Measurements from ENCODE around the gene EGFR.

EGFR gene

DNA sequence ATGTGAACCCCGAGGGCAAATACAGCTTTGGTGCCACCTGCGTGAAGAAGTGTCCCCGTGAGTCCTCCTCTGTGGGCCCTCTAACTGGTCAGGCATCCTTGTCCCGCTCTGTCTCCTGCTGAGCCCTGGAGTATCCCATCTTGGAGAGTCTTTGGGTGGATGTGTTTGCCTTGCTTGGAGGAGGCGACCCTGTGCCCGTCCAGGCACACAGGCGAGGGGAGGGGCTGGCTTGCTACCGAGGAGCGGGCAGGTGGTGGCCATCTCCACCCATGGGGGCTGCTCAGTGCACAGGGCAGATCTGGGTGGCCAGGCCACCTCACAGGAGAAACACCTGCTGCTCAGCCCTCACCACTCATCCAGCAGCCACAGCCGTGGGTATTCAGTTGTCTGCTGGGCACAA, 135.3 kb downstream of the EGFR start:
- no peaks in the 10 kb centered on the region for H3K9me3 ChIP-seq (ENCODE audit: insufficient read depth, low read length)
- H3K27me3 ChIP-seq (ENCODE audit: low read depth, low read length) = peaks cover 21% of the 10 kb centered on the region; the same call in 1 of the 2 replicates
- H4K20me1 ChIP-seq (ENCODE audit: insufficient read depth, low read length) = no peaks in the 10 kb centered on the region
- no peak overlapping the region for H3K9ac ChIP-seq (ENCODE audit: low read length)
- H3K4me3 ChIP-seq (ENCODE audit: low read length) = no peak overlapping the region
- no peaks in the 10 kb centered on the region for H3K36me3 ChIP-seq (replicated peaks; ENCODE audit: low read depth, low read length)
- no peaks in the 10 kb centered on the region for H3K4me1 ChIP-seq (ENCODE audit: low read length)
- no peaks in the 10 kb centered on the region for H3K79me2 ChIP-seq (ENCODE audit: low read length)
- H2AFZ ChIP-seq (ENCODE audit: low read depth, low read length) = no peak overlapping the region
- H3K27ac ChIP-seq (ENCODE audit: low read length) = no peak overlapping the region
- H3K4me2 ChIP-seq (ENCODE audit: low read length) = no peak overlapping the region
- TF ChIP-seq, protein P1, sequence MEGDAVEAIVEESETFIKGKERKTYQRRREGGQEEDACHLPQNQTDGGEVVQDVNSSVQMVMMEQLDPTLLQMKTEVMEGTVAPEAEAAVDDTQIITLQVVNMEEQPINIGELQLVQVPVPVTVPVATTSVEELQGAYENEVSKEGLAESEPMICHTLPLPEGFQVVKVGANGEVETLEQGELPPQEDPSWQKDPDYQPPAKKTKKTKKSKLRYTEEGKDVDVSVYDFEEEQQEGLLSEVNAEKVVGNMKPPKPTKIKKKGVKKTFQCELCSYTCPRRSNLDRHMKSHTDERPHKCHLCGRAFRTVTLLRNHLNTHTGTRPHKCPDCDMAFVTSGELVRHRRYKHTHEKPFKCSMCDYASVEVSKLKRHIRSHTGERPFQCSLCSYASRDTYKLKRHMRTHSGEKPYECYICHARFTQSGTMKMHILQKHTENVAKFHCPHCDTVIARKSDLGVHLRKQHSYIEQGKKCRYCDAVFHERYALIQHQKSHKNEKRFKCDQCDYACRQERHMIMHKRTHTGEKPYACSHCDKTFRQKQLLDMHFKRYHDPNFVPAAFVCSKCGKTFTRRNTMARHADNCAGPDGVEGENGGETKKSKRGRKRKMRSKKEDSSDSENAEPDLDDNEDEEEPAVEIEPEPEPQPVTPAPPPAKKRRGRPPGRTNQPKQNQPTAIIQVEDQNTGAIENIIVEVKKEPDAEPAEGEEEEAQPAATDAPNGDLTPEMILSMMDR (IDR thresholded peaks at IDR 0.05; ENCODE audit: low read depth, low read length) = no peak
- TF ChIP-seq EZH2phosphoT487 (IDR thresholded peaks at IDR 0.05; ENCODE audit: low read depth) = no peak

DNA sequence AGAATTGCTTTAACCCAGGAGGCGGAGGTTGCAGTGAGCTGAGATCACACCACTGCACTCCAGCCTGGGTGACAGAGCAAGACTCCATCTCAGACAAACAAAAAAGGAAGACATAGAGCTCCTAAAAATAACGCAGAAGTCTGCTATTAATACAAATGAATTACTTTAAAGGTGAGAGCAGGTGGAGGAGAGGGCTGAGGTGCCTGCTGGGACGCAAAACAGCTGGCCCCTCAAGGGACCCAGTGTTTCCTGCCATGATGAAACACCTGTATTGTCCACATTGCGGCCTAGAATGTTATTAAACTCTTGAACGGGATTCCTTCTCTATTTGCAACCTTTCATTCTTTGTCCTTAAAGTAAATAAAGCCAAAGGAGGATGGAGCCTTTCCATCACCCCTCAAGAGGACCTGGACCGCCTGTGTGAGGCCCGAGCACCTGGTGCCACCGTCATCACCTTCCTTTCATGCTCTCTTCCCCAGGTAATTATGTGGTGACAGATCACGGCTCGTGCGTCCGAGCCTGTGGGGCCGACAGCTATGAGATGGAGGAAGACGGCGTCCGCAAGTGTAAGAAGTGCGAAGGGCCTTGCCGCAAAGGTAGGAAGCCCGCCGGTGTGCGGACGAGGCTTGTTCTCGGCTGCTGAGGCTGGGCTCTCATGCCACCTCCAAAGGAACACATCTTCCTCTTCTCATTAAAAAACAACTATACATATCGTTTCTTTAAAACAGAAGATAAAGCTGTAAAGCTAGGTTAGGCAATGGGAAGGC, 136.7 kb downstream of the EGFR start:
- no peak overlapping the region for H2AFZ ChIP-seq (ENCODE audit: low read depth, low read length)
- TF ChIP-seq, protein P1 (IDR thresholded peaks at IDR 0.05; ENCODE audit: low read depth, low read length) = no peak
- H3K9ac ChIP-seq (ENCODE audit: low read length) = no peak overlapping the region
- no peaks in the 10 kb centered on the region for H3K79me2 ChIP-seq (ENCODE audit: low read length)
- H3K27me3 ChIP-seq (ENCODE audit: low read depth, low read length) = peaks cover 16% of the 10 kb centered on the region; the same call in 1 of the 2 replicates
- no peaks in the 10 kb centered on the region for H3K36me3 ChIP-seq (replicated peaks; ENCODE audit: low read depth, low read length)
- no peaks in the 10 kb centered on the region for H4K20me1 ChIP-seq (ENCODE audit: insufficient read depth, low read length)
- no peak overlapping the region for H3K27ac ChIP-seq (ENCODE audit: low read length)
- no peak overlapping the region for H3K4me2 ChIP-seq (ENCODE audit: low read length)
- no peak overlapping the region for H3K4me3 ChIP-seq (ENCODE audit: low read length)
- H3K4me1 ChIP-seq (ENCODE audit: low read length) = no peaks in the 10 kb centered on the region
- no peaks in the 10 kb centered on the region for H3K9me3 ChIP-seq (ENCODE audit: insufficient read depth, low read length)

DNA sequence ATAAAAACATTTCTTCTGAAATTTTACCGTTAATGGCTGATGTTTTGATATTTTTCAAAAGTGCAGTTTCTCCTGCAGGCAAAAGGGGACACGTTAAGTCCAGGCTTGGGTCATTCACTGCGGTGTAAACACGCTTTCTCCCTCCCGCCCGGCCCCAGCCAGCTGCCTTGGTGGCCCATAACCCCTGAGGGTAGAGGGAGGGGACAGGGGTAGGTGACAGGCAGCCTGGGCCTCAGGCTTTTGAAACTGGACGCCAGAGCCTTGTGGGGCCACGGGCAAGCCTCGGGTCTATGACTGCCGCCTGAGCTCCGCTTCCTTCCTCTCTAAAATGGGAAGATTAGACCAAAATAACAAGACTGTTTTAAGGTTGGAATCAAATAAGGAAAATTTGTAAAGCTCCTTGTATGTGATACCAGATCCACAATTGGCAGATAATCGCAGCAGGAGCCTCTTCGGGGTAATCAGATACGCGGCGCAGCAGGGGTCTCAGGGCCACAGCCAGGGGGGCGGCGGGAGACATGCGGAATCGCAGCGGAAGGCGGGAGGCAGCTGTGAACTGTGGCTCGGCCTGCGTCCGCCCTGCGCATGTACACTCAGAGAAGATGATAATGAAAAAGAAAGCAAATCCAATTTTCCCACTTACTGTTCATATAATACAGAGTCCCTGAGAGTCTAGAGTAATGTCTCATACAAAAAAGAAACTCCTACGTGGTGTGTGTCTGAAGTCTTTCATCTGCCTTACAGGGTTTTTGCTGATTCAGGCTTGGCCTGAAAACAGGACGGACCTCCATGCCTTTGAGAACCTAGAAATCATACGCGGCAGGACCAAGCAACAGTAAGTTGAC, 138.3 kb downstream of the EGFR start:
- Histone ChIP-seq H3K4me1 (ENCODE audit: low read length) (no peaks in the 10 kb centered on the region), H3K36me3 (replicated peaks; ENCODE audit: low read depth, low read length) (no peaks in the 10 kb centered on the region), H3K27ac (ENCODE audit: low read length) (no peak overlapping the region), H3K4me2 (ENCODE audit: low read length) (no peak overlapping the region), H3K4me3 (ENCODE audit: low read length) (no peak overlapping the region), H3K9ac (ENCODE audit: low read length) (no peak overlapping the region), H3K9me3 (ENCODE audit: insufficient read depth, low read length) (no peaks in the 10 kb centered on the region), H3K79me2 (ENCODE audit: low read length) (no peaks in the 10 kb centered on the region), H2AFZ (ENCODE audit: low read depth, low read length) (no peak overlapping the region), H4K20me1 (ENCODE audit: insufficient read depth, low read length) (no peaks in the 10 kb centered on the region), H3K27me3 (ENCODE audit: low read depth, low read length) (peaks cover 7% of the 10 kb centered on the region; the same call in 1 of the 2 replicates)
- TF ChIP-seq EZH2phosphoT487 (IDR thresholded peaks at IDR 0.05; ENCODE audit: low read depth) = no peak
- TF ChIP-seq, protein P1 (IDR thresholded peaks at IDR 0.05; ENCODE audit: low read depth, low read length) = no peak

DNA sequence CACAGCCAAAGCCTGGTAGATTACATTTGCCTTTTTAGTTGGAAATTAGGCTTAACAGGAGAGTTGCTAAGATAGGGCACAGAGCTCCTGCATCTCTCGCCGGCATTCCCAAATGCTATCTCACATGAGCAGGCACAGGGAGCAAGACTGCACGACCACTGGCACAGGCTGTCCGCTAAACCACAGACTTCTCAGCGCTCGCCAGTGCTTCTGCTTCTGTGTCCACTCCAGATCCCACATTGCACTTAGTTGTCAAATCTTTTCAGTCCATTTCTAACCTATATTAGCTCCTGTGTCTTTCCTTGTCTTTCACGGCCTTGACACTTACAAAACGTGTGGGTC, 138.9 kb downstream of the EGFR start:
- TF ChIP-seq, protein P1 (IDR thresholded peaks at IDR 0.05; ENCODE audit: low read depth, low read length) = no peak
- TF ChIP-seq EZH2phosphoT487 (IDR thresholded peaks at IDR 0.05; ENCODE audit: low read depth) = no peak

More for the DNA sequence above, 138.9 kb downstream of the EGFR start:
- Histone ChIP-seq H2AFZ (ENCODE audit: low read depth, low read length) (no peak overlapping the region), H3K4me3 (ENCODE audit: low read length) (no peak overlapping the region), H3K36me3 (replicated peaks; ENCODE audit: low read depth, low read length) (no peaks in the 10 kb centered on the region), H3K27me3 (ENCODE audit: low read depth, low read length) (peaks cover 2% of the 10 kb centered on the region; the same call in 1 of the 2 replicates), H3K9me3 (ENCODE audit: insufficient read depth, low read length) (no peaks in the 10 kb centered on the region), H4K20me1 (ENCODE audit: insufficient read depth, low read length) (no peaks in the 10 kb centered on the region), H3K27ac (ENCODE audit: low read length) (no peak overlapping the region), H3K9ac (ENCODE audit: low read length) (no peak overlapping the region), H3K4me2 (ENCODE audit: low read length) (no peak overlapping the region), H3K79me2 (ENCODE audit: low read length) (no peaks in the 10 kb centered on the region), H3K4me1 (ENCODE audit: low read length) (no peaks in the 10 kb centered on the region)
